Ureter (tissue), 1 donor: Measurements from ENCODE around the gene VASH1. TPM values are rescaled to one million over a fixed set of nuclear protein-coding genes. Genes with fewer than 3 reads are reported as not detected.

ENCODE experiments used
- DNase-seq: peaks from one replicate; pipeline ENCODE4 v3.0.0-alpha.2; 2020; ENCODE audit warnings: low spot score
- total RNA-seq: library from RNA; stranded (reverse); gene quantifications from one replicate; pipeline ENCODE4 v1.2.4, GENCODE V29; 2023
- donor health status: DM: yes; HTN: yes; CAD: no.

VASH1 gene
- total RNA-seq, 1 donor from 2014 or later: 9.0 TPM

GRCh38 chr14:76784266-76784874 lies 23.1 kb downstream of the VASH1 start:
- no peak for DNase-seq

GRCh38 chr14:76784881-76785280 lies 23.6 kb downstream of the VASH1 start:
- no peak for DNase-seq

- DNase-seq: no peak
These were observed 25.3 kb downstream of the VASH1 start for GRCh38 chr14:76786601-76787000.

GRCh38 chr14:76792422-76792821 lies 31.2 kb downstream of the VASH1 start:
- no peak for DNase-seq

- DNase-seq: no peak
These were observed 32.1 kb downstream of the VASH1 start for GRCh38 chr14:76793324-76793723.

- no peak for DNase-seq
These were observed 32.7 kb downstream of the VASH1 start for GRCh38 chr14:76793956-76794355.

GRCh38 chr14:76806446-76806845 lies 45.2 kb downstream of the VASH1 start:
- DNase-seq: no peak

- DNase-seq: no peak
These were observed 46.7 kb downstream of the VASH1 start for GRCh38 chr14:76808011-76808410.

GRCh38 chr14:76808990-76809389 lies 47.7 kb downstream of the VASH1 start:
- DNase-seq: no peak

- DNase-seq: no peak
These were observed 49.3 kb downstream of the VASH1 start for GRCh38 chr14:76810525-76810924.

- DNase-seq: no peak
These were observed 49.7 kb downstream of the VASH1 start for GRCh38 chr14:76810953-76811400.

GRCh38 chr14:76811561-76811960 lies 50.3 kb downstream of the VASH1 start:
- no peak for DNase-seq

GRCh38 chr14:76812093-76812421 lies 50.8 kb downstream of the VASH1 start:
- no peak for DNase-seq

GRCh38 chr14:76812422-76813383 lies 51.4 kb downstream of the VASH1 start, which contains the start of gene ANGEL1:
Gene ANGEL1, minus strand, starts transcription at chr14:76812882. Its CDS starts 55 bp downstream, at chr14:76812827.
- DNase-seq: peak; percentile 97

- no peak for DNase-seq
These were observed 53.7 kb downstream of the VASH1 start for GRCh38 chr14:76814726-76815645.

GRCh38 chr14:76820700-76821099 lies 59.4 kb downstream of the VASH1 start:
- DNase-seq: no peak

- DNase-seq: no peak
These were observed 64.9 kb downstream of the VASH1 start, which contains the start of gene LRRC74A for GRCh38 chr14:76826122-76826521. Gene LRRC74A, plus strand, starts transcription at chr14:76826408. Its CDS starts 290 bp downstream, at chr14:76826698.

- DNase-seq: no peak
These were observed 66.5 kb downstream of the VASH1 start for GRCh38 chr14:76827696-76828296.

- DNase-seq: no peak
These were observed 67.2 kb downstream of the VASH1 start for GRCh38 chr14:76828339-76829012.

- no peak for DNase-seq
These were observed 67.7 kb downstream of the VASH1 start for GRCh38 chr14:76829013-76829365.
